DND-41 (cell line): ENCODE results near the gene COA1.

Experiments used
- ATAC-seq: fragments of 200-7000 bp; cut with Tn5 transposase; 3 replicates; pipeline ENCODE4 v1.9.1; 2021; ENCODE audit warnings: low read depth; ENCODE audit not compliant: insufficient read depth
- DNase-seq: peaks from one replicate; pipeline ENCODE4 v3.0.0-alpha.2; 2020
- H2AFZ ChIP-seq: 2 replicates; pipeline ENCODE4 v1.6.0; 2012; ENCODE audit warnings: low read depth, low read length
- H3K27ac ChIP-seq: 2 replicates; pipeline ENCODE4 v1.5.1; 2012; ENCODE audit warnings: low read length, inconsistent platforms
- H3K27me3 ChIP-seq: fragments of 200-600 bp; sonication (generic); 2 replicates; pipeline ENCODE4 v1.6.0; 2012; ENCODE audit warnings: low read length, mild to moderate bottlenecking, inconsistent platforms; ENCODE audit not compliant: insufficient read depth, poor library complexity
- H3K36me3 ChIP-seq: 2 replicates; pipeline ENCODE4 v1.5.1; 2012; ENCODE audit warnings: low read length, inconsistent platforms; ENCODE audit not compliant: insufficient read depth
- H3K4me1 ChIP-seq: 2 replicates; pipeline ENCODE4 v1.5.1; 2012; ENCODE audit warnings: mild to moderate bottlenecking, low read length; ENCODE audit not compliant: insufficient read depth
- H3K4me2 ChIP-seq: 2 replicates; pipeline ENCODE4 v1.6.0; 2012; ENCODE audit warnings: mild to moderate bottlenecking, moderate library complexity, low read length, inconsistent platforms; ENCODE audit not compliant: insufficient read depth
- H3K4me3 ChIP-seq, 2 experiments: fragments of 200-600 bp in 1 of 2; shearing (Covaris generic) in 1 of 2; 2 replicates each; pipeline ENCODE4 v1.5.1; 2012 to 2016; ENCODE audit warnings: inconsistent platforms in 2 of 2, low read length in 2 of 2, mild to moderate bottlenecking in 2 of 2, low read depth in 1 of 2, moderate library complexity in 1 of 2
- H3K79me2 ChIP-seq: 2 replicates; pipeline ENCODE4 v1.6.0; 2012; ENCODE audit warnings: low read length, inconsistent platforms; ENCODE audit not compliant: insufficient read depth
- H3K9ac ChIP-seq: 2 replicates; pipeline ENCODE4 v1.6.0; 2012; ENCODE audit warnings: low read depth, mild to moderate bottlenecking, inconsistent platforms, low read length, moderate library complexity
- H3K9me3 ChIP-seq: 2 replicates; pipeline ENCODE4 v1.5.1; 2012; ENCODE audit warnings: low read length, moderate library complexity, mild to moderate bottlenecking, inconsistent platforms; ENCODE audit not compliant: insufficient read depth, severe bottlenecking
- H4K20me1 ChIP-seq: 2 replicates; pipeline ENCODE4 v1.6.0; 2012; ENCODE audit warnings: low read length; ENCODE audit not compliant: insufficient read depth
- EZH2 ChIP-seq: IDR thresholded peaks from 3 replicates; pipeline ENCODE4 v1.6.1; 2012; ENCODE audit warnings: borderline replicate concordance, low read depth, mild to moderate bottlenecking, moderate library complexity, low read length, inconsistent platforms; ENCODE audit not compliant: severe bottlenecking
- TF ChIP-seq, protein P1 (sequence below): IDR thresholded peaks from 2 replicates; pipeline ENCODE4 v1.5.1; 2012; ENCODE audit warnings: borderline replicate concordance, low read length, moderate library complexity, mild to moderate bottlenecking; ENCODE audit not compliant: poor library complexity, severe bottlenecking; ENCODE audit errors: extremely low read depth

COA1 gene

DNA sequence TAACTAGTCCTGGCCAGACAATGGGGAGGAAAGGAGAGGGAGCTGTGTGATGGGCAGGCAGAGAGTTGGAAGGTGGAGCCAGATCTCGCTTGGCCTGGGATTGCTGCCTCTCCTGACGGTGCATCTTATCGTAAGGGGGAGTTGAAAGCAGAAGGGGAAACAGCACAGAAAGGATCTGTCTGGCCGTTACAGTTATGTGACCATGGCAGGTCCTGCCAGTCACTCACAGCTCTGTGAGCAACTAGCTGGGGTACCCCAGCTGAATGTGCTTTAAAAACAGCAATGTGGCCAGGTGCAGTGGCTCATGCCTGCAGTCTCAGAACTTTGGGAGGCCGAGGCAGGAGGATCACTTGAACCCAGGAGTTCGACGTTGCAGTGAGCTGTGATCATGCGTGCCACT, 37.2 kb upstream of the COA1 start:
- H3K9ac ChIP-seq: no peak overlapping the region
- no peak for TF ChIP-seq EZH2
- TF ChIP-seq, protein P1, sequence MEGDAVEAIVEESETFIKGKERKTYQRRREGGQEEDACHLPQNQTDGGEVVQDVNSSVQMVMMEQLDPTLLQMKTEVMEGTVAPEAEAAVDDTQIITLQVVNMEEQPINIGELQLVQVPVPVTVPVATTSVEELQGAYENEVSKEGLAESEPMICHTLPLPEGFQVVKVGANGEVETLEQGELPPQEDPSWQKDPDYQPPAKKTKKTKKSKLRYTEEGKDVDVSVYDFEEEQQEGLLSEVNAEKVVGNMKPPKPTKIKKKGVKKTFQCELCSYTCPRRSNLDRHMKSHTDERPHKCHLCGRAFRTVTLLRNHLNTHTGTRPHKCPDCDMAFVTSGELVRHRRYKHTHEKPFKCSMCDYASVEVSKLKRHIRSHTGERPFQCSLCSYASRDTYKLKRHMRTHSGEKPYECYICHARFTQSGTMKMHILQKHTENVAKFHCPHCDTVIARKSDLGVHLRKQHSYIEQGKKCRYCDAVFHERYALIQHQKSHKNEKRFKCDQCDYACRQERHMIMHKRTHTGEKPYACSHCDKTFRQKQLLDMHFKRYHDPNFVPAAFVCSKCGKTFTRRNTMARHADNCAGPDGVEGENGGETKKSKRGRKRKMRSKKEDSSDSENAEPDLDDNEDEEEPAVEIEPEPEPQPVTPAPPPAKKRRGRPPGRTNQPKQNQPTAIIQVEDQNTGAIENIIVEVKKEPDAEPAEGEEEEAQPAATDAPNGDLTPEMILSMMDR: no peak
- H4K20me1 ChIP-seq: peaks cover 2% of the 10 kb centered on the region; the same call in 1 of the 2 replicates
- no peak overlapping the region for H2AFZ ChIP-seq
- DNase-seq: no peak
- H3K4me2 ChIP-seq: no peak overlapping the region
- H3K4me3 ChIP-seq: no peak overlapping the region
- no peaks in the 10 kb centered on the region for H3K27me3 ChIP-seq
- no peaks in the 10 kb centered on the region for H3K4me1 ChIP-seq
- H3K36me3 ChIP-seq: no peaks in the 10 kb centered on the region; the same call in 1 of the 2 replicates
- H3K27ac ChIP-seq: no peak overlapping the region
- no peaks in the 10 kb centered on the region for H3K9me3 ChIP-seq
- no peaks in the 10 kb centered on the region for H3K79me2 ChIP-seq
- no peak for ATAC-seq

DNA sequence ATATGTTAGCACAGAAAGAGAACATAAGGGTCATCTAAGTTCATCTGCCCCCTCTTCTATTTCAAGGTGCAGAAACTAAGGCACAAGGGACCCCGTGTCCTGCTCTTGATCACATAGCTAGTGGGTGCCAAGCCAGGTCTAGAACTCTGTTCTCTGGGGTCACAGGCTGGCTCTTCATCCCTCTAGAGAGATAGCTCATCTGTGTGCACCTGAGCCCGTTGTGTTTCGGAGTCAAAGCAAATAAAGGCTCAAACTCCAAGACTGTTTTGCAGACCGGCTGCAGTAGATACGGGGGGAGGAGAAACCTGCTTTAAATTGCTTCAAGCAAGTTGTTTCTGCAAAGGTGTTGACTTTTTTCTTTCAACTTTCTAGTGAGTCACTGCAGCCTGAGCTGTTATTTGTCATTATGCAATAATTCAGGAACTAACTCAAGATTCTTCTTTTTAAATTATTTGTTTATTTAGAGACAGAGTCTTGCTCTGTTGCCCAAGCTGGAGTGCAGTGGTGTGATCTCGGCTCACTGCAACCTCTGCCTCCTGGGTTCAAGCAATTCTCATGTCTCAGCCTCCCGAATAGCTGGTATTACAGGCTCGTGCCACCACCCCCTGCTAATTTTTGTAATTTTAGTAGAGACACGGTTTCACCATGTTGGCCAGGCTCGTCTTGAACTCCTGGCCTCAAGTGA, 35.6 kb upstream of the COA1 start:
- H2AFZ ChIP-seq: no peak overlapping the region
- TF ChIP-seq EZH2: no peak
- TF ChIP-seq, protein P1: no peak

DNA sequence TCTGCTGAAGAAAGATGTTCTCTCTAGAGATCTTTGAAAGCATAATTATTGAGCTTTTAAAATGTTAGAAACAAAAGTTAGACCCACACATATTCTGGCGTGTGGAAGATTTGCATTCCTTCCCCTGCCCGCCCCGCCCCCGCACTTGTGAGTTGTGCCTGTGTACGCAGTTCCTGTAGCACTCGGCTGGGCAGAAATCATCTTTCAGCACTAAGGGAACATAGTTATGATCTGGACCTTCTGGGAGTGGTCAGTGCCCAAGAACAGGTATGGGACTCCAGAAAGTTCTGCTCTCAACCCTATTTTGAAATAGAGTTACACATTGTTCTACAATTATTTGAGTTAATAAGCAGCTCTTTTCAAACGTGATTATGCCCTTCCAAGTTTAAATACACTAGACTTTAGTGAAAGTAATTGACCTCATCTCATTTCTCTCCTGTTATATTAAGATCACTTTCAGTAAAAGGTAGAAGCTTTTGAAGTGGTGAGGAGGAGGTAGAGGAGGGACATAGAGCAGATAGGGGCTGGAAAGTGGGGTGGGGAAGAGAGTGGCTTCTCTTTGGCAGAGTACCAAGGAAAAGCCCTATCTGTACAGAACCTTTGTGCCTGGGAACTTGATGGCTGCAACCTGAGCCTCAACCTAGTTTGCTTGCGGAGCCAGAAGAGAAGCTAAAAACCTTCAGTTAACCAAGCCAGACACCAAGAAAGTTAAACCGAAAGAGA, 34.9 kb upstream of the COA1 start:
- no peak overlapping the region for H3K4me2 ChIP-seq
- ATAC-seq (peak; percentile 56; the same call in 2 of the 3 replicates), DNase-seq (no peak)
- no peaks in the 10 kb centered on the region for H3K27me3 ChIP-seq
- no peak overlapping the region for H3K27ac ChIP-seq
- H3K36me3 ChIP-seq: no peaks in the 10 kb centered on the region
- no peak overlapping the region for H2AFZ ChIP-seq
- no peak for TF ChIP-seq EZH2
- H3K4me3 ChIP-seq: no peak overlapping the region
- H4K20me1 ChIP-seq: no peaks in the 10 kb centered on the region; the same call in 1 of the 2 replicates
- no peak overlapping the region for H3K9ac ChIP-seq
- no peaks in the 10 kb centered on the region for H3K9me3 ChIP-seq
- no peaks in the 10 kb centered on the region for H3K79me2 ChIP-seq
- peaks cover 5% of the 10 kb centered on the region; the same call in 1 of the 2 replicates for H3K4me1 ChIP-seq

More for the DNA sequence above, 35.6 kb upstream of the COA1 start:
- no peaks in the 10 kb centered on the region for H3K79me2 ChIP-seq
- H4K20me1 ChIP-seq: no peaks in the 10 kb centered on the region; the same call in 1 of the 2 replicates
- ATAC-seq (no peak), DNase-seq (no peak)
- H3K4me3 ChIP-seq: no peak overlapping the region
- no peak overlapping the region for H3K9ac ChIP-seq
- no peaks in the 10 kb centered on the region for H3K36me3 ChIP-seq
- H3K4me2 ChIP-seq: no peak overlapping the region
- no peak overlapping the region for H3K27ac ChIP-seq
- no peaks in the 10 kb centered on the region for H3K27me3 ChIP-seq
- no peaks in the 10 kb centered on the region for H3K9me3 ChIP-seq
- H3K4me1 ChIP-seq: no peaks in the 10 kb centered on the region

DNA sequence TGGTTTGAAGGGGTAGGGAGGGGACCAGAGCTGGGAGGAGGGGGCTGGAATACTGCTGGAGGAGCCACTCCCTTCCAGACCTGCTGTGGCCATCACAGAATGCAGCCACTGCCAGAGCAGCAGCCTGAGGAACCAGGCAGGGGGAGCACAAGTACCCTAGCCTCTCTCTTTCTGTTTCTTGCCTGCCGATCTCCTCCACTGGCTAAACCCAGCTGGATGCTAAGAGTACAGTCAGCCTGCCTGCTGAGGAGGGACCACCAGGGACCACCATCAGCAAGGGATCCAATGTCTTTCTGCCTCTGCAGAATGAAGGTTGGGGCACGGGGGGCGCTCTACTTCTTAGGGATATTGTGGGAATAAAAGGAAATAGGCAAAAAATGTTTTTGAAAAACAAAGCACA, 33.9 kb upstream of the COA1 start:
- DNase-seq (no peak), ATAC-seq (no peak)
- H3K79me2 ChIP-seq: no peaks in the 10 kb centered on the region
- no peak overlapping the region for H3K4me3 ChIP-seq
- no peak overlapping the region for H3K4me2 ChIP-seq
- H3K27me3 ChIP-seq: no peaks in the 10 kb centered on the region
- H3K9me3 ChIP-seq: no peaks in the 10 kb centered on the region
- TF ChIP-seq, protein P1: no peak
- no peak for TF ChIP-seq EZH2
- H3K27ac ChIP-seq: no peak overlapping the region
- H3K4me1 ChIP-seq: peaks cover 12% of the 10 kb centered on the region
- H4K20me1 ChIP-seq: no peaks in the 10 kb centered on the region; the same call in 1 of the 2 replicates
- no peak overlapping the region for H3K9ac ChIP-seq
- no peak overlapping the region for H2AFZ ChIP-seq
- H3K36me3 ChIP-seq: no peaks in the 10 kb centered on the region
